ENCODE measurements around the gene DCBLD1. TPM values are rescaled to one million over a fixed set of nuclear protein-coding genes. Genes with fewer than 3 reads are reported as not detected.
A peak's percentile ranks its signal among the peaks of the same experiment; 100 is the strongest.

The DCBLD1 gene
- total RNA-seq, 6 experiments from 2014 or later = 7.6 to 22.8 (median 10.8) TPM

GRCh38 chr6:117481278-117481925 is 1.1 kb upstream of the DCBLD1 start:
- no peak for DNase-seq
- Histone ChIP-seq H3K27me3 (no peaks in the 10 kb centered on the region), H3K36me3 (no peaks in the 10 kb centered on the region), H3K27ac (peak overlapping the region in 2 of 3 donors; percentile 80 to 82), H3K4me1 (peaks cover 0 to 25% (median 12%) of the 10 kb centered on the region in 4 donors), H3K9me3 (no peaks in the 10 kb centered on the region), H3K4me3 (no peak overlapping the region)
- intact Hi-C loops (cut with DNase I) = loop anchor here in 1 of 2 donors (5.0 kb wide), 1 partner anchor 71 kb away; no protein-coding TSS in a partner anchor
- no peak for TF ChIP-seq CTCF (IDR thresholded peaks at IDR 0.05)
- TF ChIP-seq POLR2A (IDR thresholded peaks at IDR 0.05) = no peak
- no peak for ATAC-seq
- 62% methylated on average over 15 of the region's 22 CpGs for WGBS (ENCODE audit: insufficient coverage, low coverage, low lambda C conversion rate, missing lambda C conversion rate)

- 83% methylated on average over 2 of the region's 2 CpGs for WGBS (ENCODE audit: insufficient coverage, low coverage, low lambda C conversion rate, missing lambda C conversion rate)
- H3K4me1 ChIP-seq = peaks cover 0 to 25% (median 12%) of the 10 kb centered on the region in 4 donors
- no peaks in the 10 kb centered on the region for H3K27me3 ChIP-seq
- ATAC-seq = no peak
- no peaks in the 10 kb centered on the region for H3K9me3 ChIP-seq
- intact Hi-C loops (cut with DNase I) = loop anchor here in 1 of 2 donors (5.0 kb wide), 1 partner anchor 70 kb away; no protein-coding TSS in a partner anchor
- TF ChIP-seq POLR2A (IDR thresholded peaks at IDR 0.05) = no peak
- TF ChIP-seq CTCF (IDR thresholded peaks at IDR 0.05) = no peak
- H3K27ac ChIP-seq = peak overlapping the region; percentile 77 to 82 (median 80)
- H3K36me3 ChIP-seq = no peaks in the 10 kb centered on the region
- peak overlapping the region; percentile 64 to 80 (median 67) for H3K4me3 ChIP-seq
- DNase-seq = no peak
Observed at GRCh38 chr6:117481926-117482239, 591 bp upstream of the DCBLD1 start.

GRCh38 chr6:117483004-117483644 is 650 bp downstream of the DCBLD1 start:
- Histone ChIP-seq H3K9me3 (no peaks in the 10 kb centered on the region), H3K4me3 (peak overlapping the region; percentile 64 to 80 (median 67)), H3K4me1 (peaks cover 0 to 24% (median 10%) of the 10 kb centered on the region in 4 donors), H3K27me3 (no peaks in the 10 kb centered on the region), H3K27ac (peak overlapping the region; percentile 77 to 82 (median 80)), H3K36me3 (no peaks in the 10 kb centered on the region)
- intact Hi-C loops (cut with DNase I) = loop anchor here in 1 of 2 donors (5.0 kb wide), 1 partner anchor 69 kb away; no protein-coding TSS in a partner anchor
- TF ChIP-seq CTCF (IDR thresholded peaks at IDR 0.05) (no peak), POLR2A (IDR thresholded peaks at IDR 0.05) (no peak)
- peak; percentile 60 to 79 (median 66) for ATAC-seq
- 0% methylated on average over 16 of the region's 46 CpGs for WGBS (ENCODE audit: insufficient coverage, low coverage, low lambda C conversion rate, missing lambda C conversion rate)
- peak; percentile 76 to 87 (median 86) for DNase-seq

GRCh38 chr6:117483645-117484016 is 1.2 kb downstream of the DCBLD1 start:
- no peaks in the 10 kb centered on the region for H3K27me3 ChIP-seq
- ATAC-seq = peak; percentile 15 to 32 (median 22)
- H3K4me3 ChIP-seq = peak overlapping the region; percentile 64 to 80 (median 67)
- intact Hi-C loops (cut with DNase I) = loop anchor here in 1 of 2 donors (5.0 kb wide), 1 partner anchor 69 kb away; no protein-coding TSS in a partner anchor
- no peak for DNase-seq
- H3K4me1 ChIP-seq = peaks cover 0 to 24% (median 8%) of the 10 kb centered on the region in 4 donors
- WGBS (ENCODE audit: insufficient coverage, low coverage, low lambda C conversion rate, missing lambda C conversion rate) = 1% methylated on average over 7 of the region's 7 CpGs
- peak overlapping the region; percentile 77 to 82 (median 80) for H3K27ac ChIP-seq
- H3K36me3 ChIP-seq = no peaks in the 10 kb centered on the region
- no peaks in the 10 kb centered on the region for H3K9me3 ChIP-seq
- TF ChIP-seq POLR2A (IDR thresholded peaks at IDR 0.05) (no peak), CTCF (IDR thresholded peaks at IDR 0.05) (no peak)
